Fibroblast of lung (primary cell): ENCODE results near the gene NQO1. TPM values are rescaled to one million over a fixed set of nuclear protein-coding genes. Genes with fewer than 3 reads are reported as not detected.

Source experiments
- DNase-seq, 2 donors: peaks; one replicate each; pipeline versions ENCODE4 v3.0.0 to v3.0.0-alpha.2; 2010; ENCODE audit warnings: low read depth in 2 of 2
- H2AFZ ChIP-seq: 2 replicates; pipeline ENCODE4 v1.5.1; 2012; ENCODE audit warnings: low read length, control low read depth, inconsistent platforms
- H3K27ac ChIP-seq: 2 replicates; pipeline ENCODE4 v1.5.1; 2011; ENCODE audit warnings: low read length, control low read depth; ENCODE audit not compliant: insufficient read depth
- H3K27me3 ChIP-seq: 2 replicates; pipeline ENCODE4 v1.5.1; 2011; ENCODE audit warnings: mild to moderate bottlenecking, low read length; ENCODE audit not compliant: control insufficient read depth, insufficient read depth
- H3K36me3 ChIP-seq: 2 replicates; pipeline ENCODE4 v1.5.1; 2011; ENCODE audit warnings: low read length; ENCODE audit not compliant: control insufficient read depth, insufficient read depth
- H3K4me1 ChIP-seq: 2 replicates; pipeline ENCODE4 v1.5.1; 2011; ENCODE audit warnings: low read length; ENCODE audit not compliant: control insufficient read depth, insufficient read depth; ENCODE audit errors: extremely low read depth
- H3K4me2 ChIP-seq: 2 replicates; pipeline ENCODE4 v1.5.1; 2011; ENCODE audit warnings: low read length, control low read depth; ENCODE audit not compliant: insufficient read depth; ENCODE audit errors: extremely low read depth
- H3K4me3 ChIP-seq, 4 experiments: fragments of 200-600 bp in 1 of 4; sonication (generic) in 1 of 4; replicated peaks in 1 of 4; 2 replicates each; pipeline ENCODE4 v1.5.1; 2011 to 2016; ENCODE audit warnings: low read length in 4 of 4, low read depth in 3 of 4, mild to moderate bottlenecking in 3 of 4, control low read depth in 2 of 4, inconsistent platforms in 1 of 4, mixed read lengths in 1 of 4; ENCODE audit not compliant: insufficient read depth in 1 of 4; ENCODE audit errors: control extremely low read depth in 1 of 4
- H3K79me2 ChIP-seq: 2 replicates; pipeline ENCODE4 v1.5.1; 2012; ENCODE audit warnings: mild to moderate bottlenecking, low read length, inconsistent platforms; ENCODE audit not compliant: control insufficient read depth, insufficient read depth
- H3K9ac ChIP-seq: 2 replicates; pipeline ENCODE4 v1.5.1; 2011; ENCODE audit warnings: mild to moderate bottlenecking, low read length, control low read depth; ENCODE audit not compliant: insufficient read depth
- H3K9me3 ChIP-seq: 2 replicates; pipeline ENCODE4 v1.5.1; 2012; ENCODE audit warnings: low read depth, low read length; ENCODE audit not compliant: control insufficient read depth, insufficient read depth
- H4K20me1 ChIP-seq: 2 replicates; pipeline ENCODE4 v1.5.1; 2011; ENCODE audit warnings: low read length; ENCODE audit not compliant: control insufficient read depth, insufficient read depth; ENCODE audit errors: extremely low read depth
- EZH2 ChIP-seq: IDR thresholded peaks from 2 replicates; pipeline ENCODE4 v1.5.1; 2012; ENCODE audit warnings: low read length, control low read depth, mild to moderate bottlenecking; ENCODE audit errors: missing control alignments
- polyA plus RNA-seq, 2 donors: library from polyadenylated mRNA; depleted of rRNA in 1 of 2; stranded (reverse) in 1 of 2; unstranded in 1 of 2; fragments of >200 nt; gene quantifications; 2 replicates each; pipeline ENCODE4 v1.2.1, GENCODE V29; 2011 to 2012; ENCODE audit warnings: missing spikeins in 1 of 2
- total RNA-seq: library from RNA; depleted of rRNA; stranded (reverse); fragments of >200 nt; gene quantifications from 2 replicates; pipeline ENCODE4 v1.2.1, GENCODE V29; 2014
- TF ChIP-seq, protein P1 (sequence below), 2 donors: IDR thresholded peaks in 1 of 2; conservative IDR thresholded peaks in 1 of 2; 1 replicate in 1 of 2; 2 replicates in 1 of 2; pipeline ENCODE4 v1.5.1; 2011 to 2012; ENCODE audit warnings: low read length in 2 of 2, control low read depth in 1 of 2, inconsistent platforms in 1 of 2, low read depth in 1 of 2, mild to moderate bottlenecking in 1 of 2

Gene NQO1
- total and polyA plus RNA-seq, 2 donors (not counting 1 experiment from before 2014, with no cell fraction given), result 583 to 779 TPM

DNA sequence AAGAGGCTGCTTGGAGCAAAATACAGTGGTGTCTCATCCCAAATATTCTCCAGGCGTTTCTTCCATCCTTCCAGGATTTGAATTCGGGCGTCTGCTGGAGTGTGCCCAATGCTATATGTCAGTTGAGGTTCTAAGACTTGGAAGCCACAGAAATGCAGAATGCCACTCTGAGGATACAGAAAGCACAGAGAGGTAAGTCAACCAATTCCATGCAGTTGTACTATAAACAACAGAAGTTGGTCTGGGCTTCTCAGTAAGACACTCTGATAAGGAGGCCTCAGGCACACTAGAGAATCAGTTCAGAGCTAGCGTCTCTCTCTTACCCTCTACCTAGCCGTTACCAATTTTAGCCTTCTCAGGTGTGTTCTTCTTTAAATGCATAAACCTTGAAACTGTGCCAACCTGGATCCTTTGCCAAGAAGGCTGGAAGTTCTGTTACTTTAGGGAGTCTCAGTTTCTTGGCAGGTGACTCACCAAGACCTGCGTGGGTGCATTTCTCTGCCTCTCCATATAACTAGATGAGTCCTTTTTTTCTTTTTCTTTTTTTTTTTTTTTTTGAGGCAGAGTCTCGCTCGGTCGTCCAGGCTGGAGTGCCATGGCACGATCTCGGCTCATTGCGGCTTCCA is 15.1 kb downstream of the NQO1 start:
- Histone ChIP-seq H3K27me3 (no peaks in the 10 kb centered on the region), H3K4me1 (no peaks in the 10 kb centered on the region), H3K9me3 (no peaks in the 10 kb centered on the region), H3K9ac (no peak overlapping the region), H2AFZ (no peak overlapping the region), H3K27ac (no peak overlapping the region), H3K4me3 (no peak overlapping the region), H4K20me1 (no peaks in the 10 kb centered on the region), H3K4me2 (no peak overlapping the region), H3K79me2 (no peaks in the 10 kb centered on the region), H3K36me3 (peaks cover 16% of the 10 kb centered on the region)
- peak in 1 of 2 donors; percentile 94 for DNase-seq
- no peak for TF ChIP-seq EZH2
- TF ChIP-seq, protein P1, sequence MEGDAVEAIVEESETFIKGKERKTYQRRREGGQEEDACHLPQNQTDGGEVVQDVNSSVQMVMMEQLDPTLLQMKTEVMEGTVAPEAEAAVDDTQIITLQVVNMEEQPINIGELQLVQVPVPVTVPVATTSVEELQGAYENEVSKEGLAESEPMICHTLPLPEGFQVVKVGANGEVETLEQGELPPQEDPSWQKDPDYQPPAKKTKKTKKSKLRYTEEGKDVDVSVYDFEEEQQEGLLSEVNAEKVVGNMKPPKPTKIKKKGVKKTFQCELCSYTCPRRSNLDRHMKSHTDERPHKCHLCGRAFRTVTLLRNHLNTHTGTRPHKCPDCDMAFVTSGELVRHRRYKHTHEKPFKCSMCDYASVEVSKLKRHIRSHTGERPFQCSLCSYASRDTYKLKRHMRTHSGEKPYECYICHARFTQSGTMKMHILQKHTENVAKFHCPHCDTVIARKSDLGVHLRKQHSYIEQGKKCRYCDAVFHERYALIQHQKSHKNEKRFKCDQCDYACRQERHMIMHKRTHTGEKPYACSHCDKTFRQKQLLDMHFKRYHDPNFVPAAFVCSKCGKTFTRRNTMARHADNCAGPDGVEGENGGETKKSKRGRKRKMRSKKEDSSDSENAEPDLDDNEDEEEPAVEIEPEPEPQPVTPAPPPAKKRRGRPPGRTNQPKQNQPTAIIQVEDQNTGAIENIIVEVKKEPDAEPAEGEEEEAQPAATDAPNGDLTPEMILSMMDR (conservative IDR thresholded peaks at IDR 0.05 in 1 of 2, IDR thresholded peaks at IDR 0.05 in 1 of 2; ENCODE audit: low read depth in 1 of 2, low read length in 2 of 2), result no peak

GRCh38 chr16:69709456-69710084 is 16.8 kb downstream of the NQO1 start:
- Histone ChIP-seq H3K9me3 (no peaks in the 10 kb centered on the region), H4K20me1 (no peaks in the 10 kb centered on the region), H3K36me3 (peaks cover 11% of the 10 kb centered on the region), H3K27ac (no peak overlapping the region), H3K4me3 (no peak overlapping the region), H3K4me1 (no peaks in the 10 kb centered on the region), H2AFZ (no peak overlapping the region), H3K79me2 (no peaks in the 10 kb centered on the region), H3K27me3 (no peaks in the 10 kb centered on the region), H3K4me2 (no peak overlapping the region), H3K9ac (no peak overlapping the region)
- DNase-seq, result peak; percentile 61 to 80
- TF ChIP-seq, protein P1 (conservative IDR thresholded peaks at IDR 0.05 in 1 of 2, IDR thresholded peaks at IDR 0.05 in 1 of 2; ENCODE audit: low read depth in 1 of 2, low read length in 2 of 2), result peak; percentile 43 to 52
- TF ChIP-seq EZH2, result no peak

GRCh38 chr16:69707920-69708683 is 18.3 kb downstream of the NQO1 start:
- Histone ChIP-seq H3K36me3 (peaks cover 9% of the 10 kb centered on the region), H3K27me3 (no peaks in the 10 kb centered on the region), H3K79me2 (no peaks in the 10 kb centered on the region), H4K20me1 (no peaks in the 10 kb centered on the region), H3K4me3 (no peak overlapping the region), H3K27ac (no peak overlapping the region), H3K4me1 (peaks cover 3% of the 10 kb centered on the region), H3K9me3 (no peaks in the 10 kb centered on the region), H2AFZ (no peak overlapping the region), H3K9ac (no peak overlapping the region), H3K4me2 (no peak overlapping the region)
- DNase-seq, result no peak
- no peak for TF ChIP-seq EZH2
- TF ChIP-seq, protein P1 (conservative IDR thresholded peaks at IDR 0.05 in 1 of 2, IDR thresholded peaks at IDR 0.05 in 1 of 2; ENCODE audit: low read depth in 1 of 2, low read length in 2 of 2), result no peak
